GM23338 (cell line): ENCODE measurements around the gene CA7.
A peak's percentile ranks its signal among the peaks of the same experiment; 100 is the strongest.

Experiments used
- CTCF ChIP-seq, 2 experiments: fragments of 200-600 bp in 1 of 2; sonication (generic) in 1 of 2; conservative IDR thresholded peaks; 2 replicates each; pipeline versions ENCODE4 v1.5.1 to v1.6.1; 2016 to 2017; ENCODE audit warnings: antibody characterized with exemption in 2 of 2, low read depth in 2 of 2, mild to moderate bottlenecking in 2 of 2, moderate library complexity in 1 of 2
- EZH2phosphoT487 ChIP-seq: fragments of 200-600 bp; sonication (generic); IDR thresholded peaks from one replicate; pipeline ENCODE4 v1.8.1; 2018; ENCODE audit warnings: antibody characterized with exemption; ENCODE audit not compliant: unreplicated experiment

- TF ChIP-seq CTCF (conservative IDR thresholded peaks at IDR 0.05; ENCODE audit: low read depth in 2 of 2) (peak; percentile 73 to 99), EZH2phosphoT487 (no peak)
These were observed 13.5 kb upstream of the CA7 start, which contains the start of gene NAE1 for GRCh38 chr16:66830422-66831404.
